Measurements from ENCODE around the gene CNOT1.

CNOT1 gene

DNA sequence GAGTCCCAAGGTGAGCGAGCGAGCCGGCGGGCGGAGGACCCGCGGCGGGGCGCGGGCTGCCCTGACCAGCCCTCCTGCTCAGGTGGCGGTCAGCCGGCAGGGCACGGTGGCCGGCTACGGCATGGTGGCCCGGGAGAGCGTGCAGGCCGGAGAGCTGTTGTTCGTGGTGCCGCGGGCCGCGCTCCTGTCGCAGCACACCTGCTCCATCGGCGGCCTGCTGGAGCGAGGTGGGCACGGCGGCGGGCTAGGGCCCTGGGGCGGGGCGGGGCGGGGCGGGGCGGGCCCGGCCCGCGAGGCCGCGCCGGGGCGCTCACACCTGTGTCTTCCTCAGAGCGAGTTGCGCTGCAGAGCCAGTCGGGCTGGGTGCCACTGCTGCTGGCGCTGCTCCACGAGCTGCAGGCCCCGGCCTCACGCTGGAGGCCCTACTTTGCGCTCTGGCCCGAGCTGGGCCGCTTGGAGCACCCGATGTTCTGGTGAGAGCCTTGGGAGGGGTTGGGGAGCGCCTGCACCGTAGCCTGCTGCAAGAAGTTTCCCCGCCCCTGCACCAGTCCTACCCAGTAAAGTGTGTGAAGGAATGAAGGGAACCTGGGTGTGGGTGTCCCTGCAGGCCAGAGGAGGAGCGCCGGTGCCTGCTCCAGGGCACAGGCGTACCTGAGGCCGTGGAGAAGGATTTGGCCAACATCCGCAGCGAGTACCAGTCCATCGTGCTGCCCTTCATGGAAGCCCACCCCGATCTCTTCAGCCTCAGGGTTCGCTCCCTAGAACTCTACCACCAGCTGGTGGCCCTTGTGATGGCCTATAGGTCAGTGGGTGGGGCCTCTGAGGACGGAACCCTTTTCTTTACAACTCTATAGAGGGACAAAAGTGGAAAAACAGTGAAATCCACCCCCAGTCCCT lies 113.5 kb downstream of the CNOT1 start:
- peak; percentile 35 for DNase-seq

- peak; percentile 66 for DNase-seq
Observed at GRCh38 chr16:58515125-58515870, 114.3 kb downstream of the CNOT1 start, which contains the start of gene SETD6. SETD6 (plus strand) TSS chr16:58515517; CDS start chr16:58515538, 21 bp downstream.

GRCh38 chr16:58513874-58514273 lies 115.8 kb downstream of the CNOT1 start:
- DNase-seq, result no peak

- peak; percentile 84 for DNase-seq
Observed at GRCh38 chr16:58511933-58512815, 117.5 kb downstream of the CNOT1 start.

DNA sequence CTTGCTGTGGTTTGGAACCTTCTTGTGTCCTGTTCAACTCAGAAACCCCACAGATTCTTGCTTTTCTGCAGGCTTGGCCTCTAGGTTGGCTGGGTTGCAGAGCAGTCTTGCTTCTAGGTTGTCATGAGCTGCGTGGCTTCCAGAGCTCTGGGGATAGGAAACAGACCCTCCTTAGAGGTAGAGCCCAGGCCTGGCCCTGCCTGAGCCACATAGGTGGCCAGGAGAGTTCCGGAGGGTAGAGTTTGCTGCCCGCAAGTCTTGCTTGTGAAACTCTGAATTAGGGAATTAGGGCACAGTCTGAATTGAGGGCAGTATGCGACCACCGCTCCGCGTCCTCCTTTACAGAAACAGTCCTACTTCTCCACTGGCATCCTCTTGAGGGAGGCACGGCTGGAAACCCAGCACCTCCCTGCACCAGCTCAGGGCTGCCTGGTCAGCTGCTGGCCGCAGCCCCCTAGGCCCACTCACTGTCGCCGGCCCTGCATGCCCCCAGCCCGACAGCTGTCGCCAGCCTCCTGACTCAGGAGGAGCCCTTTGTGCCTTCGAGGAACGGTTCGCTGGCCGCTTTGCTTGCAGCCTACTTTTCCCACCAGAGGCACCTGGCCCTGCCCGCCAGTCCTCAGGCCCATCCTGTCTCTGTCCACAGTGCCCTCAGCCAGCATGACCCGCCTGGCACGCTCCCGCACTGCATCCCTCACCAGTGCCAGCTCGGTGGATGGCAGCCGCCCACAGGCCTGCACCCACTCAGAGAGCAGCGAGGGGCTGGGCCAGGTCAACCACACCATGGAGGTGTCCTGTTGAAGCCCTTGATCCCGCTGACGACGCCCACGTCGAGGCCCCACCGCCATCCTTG lies 118.6 kb downstream of the CNOT1 start:
- DNase-seq, result no peak

- no peak for DNase-seq
Observed at GRCh38 chr16:58510097-58510775, 119.4 kb downstream of the CNOT1 start.

DNA sequence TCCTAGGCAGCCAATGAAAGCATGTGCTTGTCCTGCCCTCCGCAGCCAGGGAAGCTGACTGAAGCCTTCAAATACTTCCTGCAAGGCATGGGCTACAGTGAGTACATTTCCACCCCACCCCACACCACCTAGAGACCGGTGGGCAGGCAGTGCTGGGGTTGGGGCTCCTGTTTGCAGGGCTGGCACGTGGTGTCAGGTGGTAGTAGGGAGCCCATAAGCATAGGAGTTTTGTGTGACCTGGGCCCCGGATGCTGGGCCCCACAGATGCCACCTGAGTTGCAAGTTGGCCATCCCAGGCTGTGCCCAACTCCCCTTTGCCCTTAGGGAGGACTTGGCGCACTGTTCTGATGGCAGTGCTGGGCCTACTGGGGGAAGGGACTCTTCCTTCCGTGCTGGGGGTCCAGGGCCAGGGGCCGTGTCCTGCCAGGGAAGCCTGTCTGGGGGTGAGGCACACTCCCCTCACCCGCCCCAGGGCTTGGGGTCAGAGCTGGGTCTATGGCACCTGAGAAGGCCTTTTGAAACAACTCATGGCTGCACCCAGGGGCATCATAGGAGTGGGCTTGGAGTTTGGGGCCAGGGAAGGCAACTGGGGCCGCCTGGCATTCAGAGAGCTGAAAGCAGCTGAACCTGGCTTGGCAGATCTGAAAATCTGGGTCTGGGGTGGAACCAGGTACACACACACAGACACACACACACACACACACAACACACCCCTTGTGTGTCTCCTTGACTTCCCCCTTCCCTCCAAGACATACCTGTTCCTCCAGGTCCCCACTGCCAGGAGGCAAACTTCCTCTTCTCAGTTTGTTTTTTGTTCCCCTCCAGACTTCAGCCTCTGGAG lies 120.2 kb downstream of the CNOT1 start:
- no peak for DNase-seq

- no peak for DNase-seq
Observed at GRCh38 chr16:58508671-58509251, 120.9 kb downstream of the CNOT1 start.

- no peak for DNase-seq
Observed at GRCh38 chr16:58507963-58508670, 121.5 kb downstream of the CNOT1 start.

DNA sequence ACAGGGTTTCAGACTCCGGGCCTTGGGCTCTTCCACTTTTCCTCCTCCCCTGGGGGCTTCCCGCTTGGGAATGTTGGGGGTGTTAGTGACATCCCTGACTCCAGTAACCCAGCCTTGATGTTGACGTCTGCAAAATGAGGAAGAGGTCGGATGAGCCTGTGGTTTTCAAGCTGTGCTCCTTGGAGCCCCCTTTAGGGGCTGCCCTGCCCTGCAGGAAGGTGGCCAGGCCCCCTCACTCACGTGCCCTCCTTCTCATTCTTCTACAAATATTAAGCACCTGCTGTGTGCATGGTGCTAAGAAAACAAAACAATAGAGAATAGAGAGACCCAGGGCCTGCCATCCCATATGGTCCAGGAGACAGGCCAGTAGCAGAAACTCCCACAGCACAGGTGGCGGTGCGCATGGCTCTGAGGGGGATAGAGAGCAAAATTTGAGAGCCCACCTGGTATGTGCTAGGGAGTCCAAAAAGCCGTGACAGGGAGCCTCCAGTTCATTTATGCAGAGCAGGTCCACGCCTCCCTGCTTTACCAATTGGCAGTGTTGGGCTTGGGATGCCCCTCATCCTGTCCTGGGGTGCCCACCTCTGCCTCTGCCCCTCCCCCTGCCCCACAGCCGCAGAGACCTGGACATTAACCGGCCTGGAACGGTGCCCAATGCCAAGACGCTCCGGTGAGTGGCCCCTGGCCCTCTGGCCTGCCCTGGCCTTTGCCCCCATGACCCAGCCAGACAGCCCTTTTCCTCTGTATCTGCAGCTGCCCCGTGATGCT lies 122.2 kb downstream of the CNOT1 start:
- DNase-seq, result no peak

GRCh38 chr16:58506241-58507194 lies 123.1 kb downstream of the CNOT1 start:
- DNase-seq, result no peak

DNA sequence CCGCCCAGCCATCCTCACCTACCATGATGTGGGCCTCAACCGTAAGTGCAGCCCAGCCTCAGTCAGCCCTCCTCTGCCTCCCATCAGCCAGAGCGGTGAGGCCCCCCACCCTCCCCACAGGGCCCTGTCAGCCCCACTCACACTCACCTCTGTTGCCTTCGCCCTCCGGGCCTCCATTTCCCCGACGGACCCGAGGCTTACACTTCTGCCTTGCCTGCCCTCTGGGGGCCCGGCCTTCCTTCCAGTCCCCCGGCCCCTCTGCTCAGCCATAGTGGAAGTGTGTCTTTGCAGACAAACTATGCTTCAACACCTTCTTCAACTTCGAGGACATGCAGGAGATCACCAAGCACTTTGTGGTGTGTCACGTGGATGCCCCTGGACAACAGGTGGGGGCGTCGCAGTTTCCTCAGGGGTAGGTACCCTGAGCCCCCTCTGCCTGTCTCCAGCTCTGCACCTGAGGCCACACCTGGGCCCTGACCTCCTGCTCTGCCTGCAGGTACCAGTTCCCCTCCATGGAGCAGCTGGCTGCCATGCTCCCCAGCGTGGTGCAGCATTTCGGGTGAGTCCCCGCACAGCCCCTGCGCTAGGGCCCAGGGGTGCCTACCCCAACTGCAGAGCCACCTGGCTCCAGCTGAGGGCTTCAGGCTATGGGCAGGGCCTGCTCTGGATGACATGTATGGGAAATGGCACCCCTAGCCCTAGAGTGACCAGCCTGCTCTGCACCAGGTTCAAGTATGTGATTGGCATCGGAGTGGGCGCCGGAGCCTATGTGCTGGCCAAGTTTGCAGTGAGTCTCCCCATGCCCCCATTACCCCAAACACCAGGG lies 125.5 kb downstream of the CNOT1 start:
- DNase-seq, result no peak

DNA sequence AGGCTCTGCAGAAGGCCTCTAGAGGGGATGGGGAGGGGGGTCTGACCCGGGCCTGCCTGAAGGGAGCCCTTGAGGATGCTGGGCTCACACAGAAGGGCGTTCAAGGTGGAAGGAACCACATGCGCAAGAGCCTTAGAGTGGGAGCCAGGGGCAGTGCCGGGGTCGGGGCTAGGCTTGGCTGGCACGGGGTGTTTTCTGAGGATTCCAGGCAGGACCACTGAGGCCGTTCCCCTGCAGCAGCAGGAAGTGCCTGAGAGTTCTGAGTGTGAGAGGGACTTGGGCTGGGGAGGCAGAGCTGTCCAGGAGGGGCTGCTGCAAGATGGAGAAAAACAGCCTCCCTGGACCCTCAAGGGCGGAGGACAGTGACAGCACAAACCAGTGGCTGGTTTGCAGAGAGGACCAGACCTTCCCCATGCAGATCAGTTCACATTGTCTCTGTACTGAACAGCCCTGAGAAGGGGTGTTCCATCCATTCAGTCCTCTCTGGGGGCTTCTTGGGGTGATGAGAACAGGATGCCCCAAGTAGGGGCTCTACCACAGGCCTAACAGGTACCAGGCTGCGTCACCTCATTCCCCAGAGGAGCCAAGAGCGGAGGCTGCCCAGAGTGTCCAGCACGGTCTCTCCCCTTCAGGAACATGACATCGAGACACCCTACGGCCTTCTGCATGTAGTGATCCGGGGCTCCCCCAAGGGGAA lies 126.3 kb downstream of the CNOT1 start:
- DNase-seq, result no peak

- DNase-seq, result no peak
Observed at GRCh38 chr16:58502217-58502921, 127.3 kb downstream of the CNOT1 start.
